Mesodermal cell (in vitro differentiated cells): ENCODE measurements around the gene MRPL14.
"Not testable (repeated sequence)": the region's sequence is repeated elsewhere in the genome, so short reads cannot be mapped to it uniquely, and the experiment has no call there.

Source experiments
- H3K27ac ChIP-seq: 2 replicates; pipeline ENCODE4 v1.7.0; 2013; ENCODE audit warnings: mild to moderate bottlenecking, low read depth, low read length, moderate library complexity; ENCODE audit not compliant: severe bottlenecking
- H3K36me3 ChIP-seq: 2 replicates; pipeline ENCODE4 v1.7.1; 2013; ENCODE audit warnings: mild to moderate bottlenecking, low read length, moderate library complexity; ENCODE audit not compliant: control insufficient read depth, insufficient read depth
- H3K4me1 ChIP-seq: one replicate; pipeline ENCODE4 v1.7.1; 2013; ENCODE audit warnings: mild to moderate bottlenecking, low read length; ENCODE audit not compliant: insufficient read depth, control insufficient read depth, poor library complexity, severe bottlenecking
- H3K4me3 ChIP-seq: 2 replicates; pipeline ENCODE4 v1.7.0; 2013; ENCODE audit warnings: low read length, control low read depth, mild to moderate bottlenecking; ENCODE audit not compliant: insufficient read depth, poor library complexity, severe bottlenecking; ENCODE audit errors: extremely low read depth
- H3K9me3 ChIP-seq: 2 replicates; pipeline ENCODE4 v1.7.1; 2013; ENCODE audit warnings: mild to moderate bottlenecking, low read length, moderate library complexity; ENCODE audit not compliant: control insufficient read depth
- WGBS, 2 experiments: methylation state at CpG; one replicate each; pipeline ENCODE4 v1.1.5; 2013; ENCODE audit warnings: missing lambda C conversion rate in 2 of 2; ENCODE audit not compliant: insufficient coverage in 2 of 2; 5-methylcytosine and 5-hydroxymethylcytosine counted together

The MRPL14 gene

DNA sequence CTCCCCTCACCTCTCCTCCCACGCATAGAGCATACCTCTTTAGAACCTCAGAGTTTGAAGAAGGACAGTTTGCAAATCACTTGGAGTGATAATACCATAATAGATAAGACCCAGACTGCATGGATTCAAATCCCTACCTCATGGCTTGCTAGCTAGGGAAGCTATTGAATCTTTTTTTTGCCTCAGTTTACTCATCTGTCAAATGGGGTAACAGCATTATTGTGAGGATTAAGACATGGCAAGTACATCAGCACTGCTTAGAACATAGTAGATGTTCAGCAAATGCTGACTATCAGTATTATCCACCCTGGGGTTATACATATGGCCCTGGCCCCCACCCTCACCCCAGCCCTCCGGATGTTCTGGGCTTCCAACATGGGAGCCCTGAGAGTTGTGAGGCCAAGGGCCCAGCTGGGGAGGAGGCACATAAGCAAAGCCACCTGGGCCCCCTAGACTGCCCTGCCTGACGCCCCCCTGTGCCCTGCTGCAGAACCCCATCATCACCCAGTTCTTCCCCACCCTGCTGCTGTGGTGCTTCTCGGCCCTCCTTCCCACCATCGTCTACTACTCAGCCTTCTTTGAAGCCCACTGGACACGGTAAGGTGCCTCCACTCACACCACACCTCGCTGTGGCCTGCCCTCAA, 22.2 kb upstream of the MRPL14 start:
- H3K9me3 ChIP-seq: no peaks in the 10 kb centered on the region
- no peaks in the 10 kb centered on the region for H3K4me1 ChIP-seq
- H3K36me3 ChIP-seq: peaks cover 43% of the 10 kb centered on the region
- no peak overlapping the region for H3K4me3 ChIP-seq
- no peak overlapping the region for H3K27ac ChIP-seq
- 95 to 100% methylated on average over 4 of the region's 7 CpGs for WGBS, 2 experiments

DNA sequence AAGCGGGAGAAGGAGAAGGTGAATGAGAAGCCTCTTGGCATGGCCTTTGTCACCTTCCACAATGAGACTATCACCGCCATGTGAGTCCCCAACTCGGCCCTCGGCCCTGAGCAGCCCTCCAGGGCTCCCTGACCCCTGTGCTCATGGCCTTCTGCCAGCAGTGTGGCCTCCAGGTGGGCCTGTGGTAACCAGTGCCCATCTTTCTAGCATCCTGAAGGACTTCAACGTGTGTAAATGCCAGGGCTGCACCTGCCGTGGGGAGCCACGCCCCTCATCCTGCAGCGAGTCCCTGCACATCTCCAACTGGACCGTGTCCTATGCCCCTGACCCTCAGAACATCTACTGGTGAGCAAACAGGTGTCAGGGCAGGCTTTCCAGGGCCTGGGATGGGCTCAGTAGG, 21.1 kb upstream of the MRPL14 start:
- 93 to 95% methylated on average over 8 to 9 of the region's 9 CpGs for WGBS, 2 experiments

DNA sequence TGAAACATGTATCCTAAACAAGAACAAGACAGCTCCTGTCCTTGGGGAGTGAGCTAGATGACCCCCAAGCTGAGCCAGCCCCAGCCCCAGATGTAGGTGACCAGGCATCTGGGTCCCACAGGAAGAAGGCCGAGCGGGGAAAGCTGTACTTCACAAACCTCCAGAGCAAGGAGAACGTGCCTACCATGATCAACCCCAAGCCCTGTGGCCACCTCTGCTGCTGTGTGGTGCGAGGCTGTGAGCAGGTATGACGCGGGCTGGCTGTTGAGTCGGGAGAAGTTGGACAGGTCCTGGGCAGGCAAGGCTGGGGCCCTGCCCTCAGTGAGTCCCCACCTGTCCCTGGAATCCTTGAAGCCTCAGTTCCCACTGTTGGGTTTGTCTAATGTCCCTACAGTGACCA, 20.0 kb upstream of the MRPL14 start:
- Histone ChIP-seq H3K27ac (no peak overlapping the region), H3K36me3 (peaks cover 56% of the 10 kb centered on the region), H3K4me3 (no peak overlapping the region), H3K4me1 (no peaks in the 10 kb centered on the region), H3K9me3 (no peaks in the 10 kb centered on the region)
- WGBS, 2 experiments: 93 to 98% methylated on average over 3 to 7 of the region's 7 CpGs

More for the DNA sequence above, 21.1 kb upstream of the MRPL14 start:
- Histone ChIP-seq H3K27ac (no peak overlapping the region), H3K9me3 (no peaks in the 10 kb centered on the region), H3K36me3 (peaks cover 51% of the 10 kb centered on the region), H3K4me1 (no peaks in the 10 kb centered on the region), H3K4me3 (no peak overlapping the region)

DNA sequence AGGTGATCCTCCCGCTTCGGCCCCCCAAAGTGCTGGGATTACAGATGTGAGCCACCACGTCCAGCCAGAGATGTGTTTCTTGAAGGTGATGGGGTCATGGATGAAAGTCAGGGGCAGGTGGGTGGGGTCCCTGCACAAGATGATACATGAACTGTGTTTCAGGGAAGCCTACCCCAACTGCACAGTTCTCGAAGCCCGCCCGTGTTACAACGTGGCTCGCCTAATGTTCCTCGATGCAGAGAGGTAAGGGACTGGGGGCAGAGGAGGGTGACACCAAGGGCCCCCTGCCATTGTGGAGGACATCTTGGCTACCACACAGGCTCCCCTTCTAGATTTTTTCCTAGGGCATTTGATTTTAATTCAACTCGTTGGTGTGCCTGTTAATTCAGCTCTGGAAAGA, 19.4 kb upstream of the MRPL14 start:
- Histone ChIP-seq H3K36me3 (peaks cover 61% of the 10 kb centered on the region), H3K9me3 (no peaks in the 10 kb centered on the region), H3K4me1 (no peaks in the 10 kb centered on the region), H3K27ac (no peak overlapping the region), H3K4me3 (no peak overlapping the region)
- WGBS, 2 experiments: 93 to 96% methylated on average over 9 to 10 of the region's 10 CpGs

DNA sequence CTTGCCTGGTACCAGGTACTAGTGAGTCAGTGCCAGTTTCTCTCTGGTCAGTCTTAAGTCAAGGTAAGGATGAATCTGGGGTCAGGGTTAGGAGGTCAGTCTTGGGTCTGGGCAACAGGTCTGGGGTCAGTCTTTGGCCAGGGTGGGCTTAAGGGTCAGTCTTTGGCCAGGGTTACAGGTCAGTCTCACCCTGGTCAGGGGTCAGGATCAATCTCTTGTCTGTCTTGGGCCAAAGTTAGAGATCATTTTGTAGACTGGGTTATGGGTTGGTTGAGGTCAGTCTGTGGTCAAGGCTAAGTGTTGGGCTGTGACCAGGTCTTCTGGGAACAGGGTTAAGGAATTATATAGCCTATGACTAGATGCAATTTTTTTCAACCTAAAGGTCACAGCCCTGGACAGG, 18.6 kb upstream of the MRPL14 start:
- H3K36me3 ChIP-seq: peaks cover 69% of the 10 kb centered on the region
- H3K4me1 ChIP-seq: no peaks in the 10 kb centered on the region
- no peak overlapping the region for H3K27ac ChIP-seq
- H3K9me3 ChIP-seq: no peaks in the 10 kb centered on the region
- H3K4me3 ChIP-seq: no peak overlapping the region

DNA sequence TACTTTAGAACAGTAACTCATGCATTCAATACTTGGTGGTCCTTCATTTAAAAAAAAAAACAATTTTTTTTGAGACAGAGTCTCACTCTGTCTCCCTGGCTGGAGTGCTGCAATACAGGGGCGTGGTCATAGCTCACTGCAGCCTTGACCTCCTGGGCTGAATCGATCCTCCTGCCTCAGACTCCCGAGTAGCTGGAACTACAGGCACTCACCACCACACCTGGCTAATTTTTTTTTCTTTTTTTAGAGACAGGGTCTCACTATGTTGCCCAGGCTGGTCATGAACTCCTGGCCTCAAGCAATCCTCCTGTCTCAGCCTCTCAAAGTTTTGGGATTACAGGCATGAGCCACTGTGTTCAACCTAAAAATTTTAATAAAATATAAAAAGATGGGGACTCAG, 17.3 kb upstream of the MRPL14 start:
- 77 to 85% methylated on average over 3 of the region's 3 CpGs for WGBS, 2 experiments
- not testable (repeated sequence) for H3K27ac ChIP-seq, H3K9me3 ChIP-seq, H3K4me1 ChIP-seq, H3K4me3 ChIP-seq
- H3K36me3 ChIP-seq: peaks cover 74% of the 10 kb centered on the region

DNA sequence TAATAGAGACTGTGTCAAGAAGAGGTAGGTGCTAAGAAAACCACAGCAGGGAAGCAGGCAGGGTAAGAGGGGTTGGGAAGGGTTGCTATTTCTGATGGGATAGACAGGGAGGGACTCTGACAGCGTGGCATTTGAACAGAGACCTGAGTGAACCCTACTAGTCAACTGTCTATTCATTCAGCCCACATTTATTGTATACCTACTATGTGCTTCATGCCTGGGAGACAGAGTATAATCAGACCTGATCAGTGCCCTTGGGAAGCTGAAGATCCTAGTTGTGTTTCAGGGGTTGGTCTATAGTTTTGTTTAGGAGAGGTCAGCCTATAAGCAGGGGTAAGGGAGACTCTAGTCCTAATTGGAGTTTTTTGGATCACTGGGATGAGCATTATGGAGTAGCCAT, 16.5 kb upstream of the MRPL14 start:
- Histone ChIP-seq H3K4me1 (no peaks in the 10 kb centered on the region), H3K9me3 (no peaks in the 10 kb centered on the region), H3K36me3 (peaks cover 67% of the 10 kb centered on the region), H3K27ac (no peak overlapping the region), H3K4me3 (no peak overlapping the region)
- no CpG with 5 or more reads among the region's 1 CpG for WGBS, 2 experiments

DNA sequence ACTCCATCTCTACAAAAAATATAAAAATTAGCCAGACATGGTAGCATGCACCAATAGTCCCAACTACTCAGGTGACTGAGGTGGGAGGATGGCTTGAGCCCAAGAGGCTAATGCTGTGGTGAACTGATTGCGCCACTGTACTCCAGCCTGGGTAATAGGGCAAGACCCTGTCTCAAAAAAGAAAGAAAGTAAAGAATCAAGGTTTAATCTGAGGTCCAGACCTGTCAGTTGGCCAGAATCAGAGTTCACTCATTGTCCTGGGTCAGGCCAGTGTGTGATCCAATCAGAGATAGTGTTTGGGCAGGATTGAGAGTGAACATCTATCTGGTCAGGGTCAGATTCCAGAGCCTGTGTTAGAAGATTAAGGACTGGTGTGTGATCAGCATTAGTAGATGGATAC, 15.6 kb upstream of the MRPL14 start:
- Histone ChIP-seq H3K9me3 (no peaks in the 10 kb centered on the region), H3K4me1 (no peaks in the 10 kb centered on the region), H3K27ac (no peak overlapping the region), H3K4me3 (no peak overlapping the region), H3K36me3 (peaks cover 58% of the 10 kb centered on the region)
- 89 to 100% methylated on average over 1 of the region's 1 CpG for WGBS, 2 experiments

DNA sequence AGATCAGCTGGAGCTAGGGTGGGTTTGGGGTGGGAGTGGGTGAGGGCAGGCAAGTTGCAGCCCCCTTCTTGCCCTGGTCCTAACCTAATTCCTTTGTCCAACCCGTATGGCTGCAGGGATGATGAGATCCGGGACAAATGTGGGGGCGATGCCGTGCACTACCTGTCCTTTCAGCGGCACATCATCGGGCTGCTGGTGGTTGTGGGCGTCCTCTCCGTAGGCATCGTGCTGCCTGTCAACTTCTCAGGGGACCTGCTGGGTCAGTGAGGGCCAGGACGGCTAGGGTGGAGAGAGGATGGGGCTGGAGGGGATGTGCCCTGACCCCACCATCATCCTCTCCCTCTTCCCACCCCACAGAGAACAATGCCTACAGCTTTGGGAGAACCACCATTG, 12.1 kb upstream of the MRPL14 start:
- peaks cover 60% of the 10 kb centered on the region for H3K36me3 ChIP-seq

DNA sequence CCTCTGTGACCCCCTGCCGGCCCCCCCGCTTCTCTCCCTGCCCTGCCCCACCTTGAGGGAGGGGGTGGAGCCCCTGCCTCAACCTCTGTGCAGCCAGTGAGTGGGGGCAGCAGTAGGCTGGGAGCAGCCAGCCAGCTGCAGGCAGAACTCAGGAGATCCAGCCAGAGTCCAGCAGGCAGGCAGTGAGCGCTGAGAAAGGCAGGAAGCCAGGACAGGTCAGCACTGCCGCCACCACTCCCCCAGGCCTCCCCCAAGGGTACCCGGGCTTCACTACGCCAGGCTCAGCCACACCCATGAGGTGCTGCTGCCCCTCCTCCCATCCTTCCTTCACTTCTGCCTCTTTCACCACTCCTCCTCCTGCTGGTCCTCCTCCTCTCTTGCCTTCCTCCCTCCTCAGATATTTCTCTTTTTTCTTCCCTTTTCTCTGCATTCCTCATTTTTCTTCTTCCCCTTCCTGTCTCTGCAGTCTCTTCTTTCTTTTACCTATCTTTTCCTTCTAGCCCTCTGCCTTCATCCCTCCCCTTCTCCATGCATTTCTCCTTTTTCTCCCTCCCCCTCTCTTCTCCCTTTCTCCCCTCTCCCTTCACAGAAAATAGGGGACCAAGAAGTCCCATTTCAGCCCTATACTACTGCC, 11.6 kb upstream of the MRPL14 start:
- peaks cover 5% of the 10 kb centered on the region for H3K4me1 ChIP-seq
- 54 to 83% methylated on average over 2 to 4 of the region's 6 CpGs for WGBS, 2 experiments
- no peaks in the 10 kb centered on the region for H3K9me3 ChIP-seq
- H3K27ac ChIP-seq: no peak overlapping the region
- H3K4me3 ChIP-seq: no peak overlapping the region
- H3K36me3 ChIP-seq: peaks cover 56% of the 10 kb centered on the region

More for the DNA sequence above, 12.1 kb upstream of the MRPL14 start:
- H3K4me1 ChIP-seq: no peaks in the 10 kb centered on the region
- 91 to 96% methylated on average over 5 to 6 of the region's 10 CpGs for WGBS, 2 experiments
- no peak overlapping the region for H3K27ac ChIP-seq
- no peak overlapping the region for H3K4me3 ChIP-seq
- no peaks in the 10 kb centered on the region for H3K9me3 ChIP-seq

DNA sequence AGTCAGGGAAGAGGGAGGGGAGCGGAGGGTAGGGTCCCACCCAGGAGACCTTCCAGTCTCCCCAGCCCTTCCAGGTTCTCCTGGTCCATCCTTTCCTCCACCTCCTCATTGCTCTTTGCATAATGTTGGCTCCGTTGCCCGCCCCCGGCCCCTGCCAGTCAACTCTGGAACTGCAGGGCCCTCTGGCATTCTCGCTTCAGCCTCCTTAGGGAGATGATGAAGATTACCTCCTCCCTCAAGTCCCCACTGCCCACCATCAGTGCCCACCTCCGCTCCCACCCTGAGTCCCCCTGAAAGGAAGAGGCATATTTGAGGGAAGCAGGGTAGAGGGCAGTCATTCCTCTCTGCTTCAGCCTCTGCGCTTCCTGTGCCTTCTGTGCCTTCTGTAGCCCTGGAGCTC, 8.6 kb upstream of the MRPL14 start:
- Histone ChIP-seq H3K4me1 (peaks cover 20% of the 10 kb centered on the region), H3K36me3 (peaks cover 37% of the 10 kb centered on the region), H3K27ac (no peak overlapping the region), H3K9me3 (no peaks in the 10 kb centered on the region), H3K4me3 (no peak overlapping the region)
- 78 to 80% methylated on average over 1 of the region's 7 CpGs for WGBS, 2 experiments
